Testis (tissue), 3 donors: Measurements from ENCODE around the gene DMAP1. TPM values are rescaled to one million over a fixed set of nuclear protein-coding genes. Genes with fewer than 3 reads are reported as not detected.
A peak's percentile ranks its signal among the peaks of the same experiment; 100 is the strongest.

Experiments used
- DNase-seq: peaks from one replicate; pipeline ENCODE4 v3.0.0-alpha.2; 2019
- H3K27ac ChIP-seq, 2 donors: fragments of 200-600 bp; sonication (generic); one replicate each; pipeline ENCODE4 v1.5.1; 2019
- H3K27me3 ChIP-seq: fragments of 200-600 bp; sonication (generic); one replicate; pipeline ENCODE4 v1.5.1; 2019
- H3K36me3 ChIP-seq: fragments of 200-600 bp; sonication (generic); one replicate; pipeline ENCODE4 v1.5.1; 2017; ENCODE audit warnings: low read depth; ENCODE audit errors: missing control alignments
- H3K4me1 ChIP-seq: fragments of 200-600 bp; sonication (generic); one replicate; pipeline ENCODE4 v1.5.1; 2019
- H3K4me3 ChIP-seq, 2 donors: fragments of 200-600 bp; sonication (generic); one replicate each; pipeline ENCODE4 v1.5.1; 2017 to 2019
- H3K9me3 ChIP-seq: fragments of 200-600 bp; sonication (generic); one replicate; pipeline ENCODE4 v1.5.1; 2017
- POLR2A ChIP-seq: fragments of 450-650 bp; IDR thresholded peaks from one replicate; pipeline ENCODE4 v1.6.1; 2017; ENCODE audit warnings: antibody characterized with exemption, mild to moderate bottlenecking, moderate library complexity
- WGBS, 2 donors: methylation state at CpG; one replicate each; pipeline ENCODE4 v1.1.5; 2018; 5-methylcytosine and 5-hydroxymethylcytosine counted together
- intact Hi-C: fragments of 100-400 bp; cut with DNase I; formaldehyde crosslinking; loops from one replicate; pipeline ENCODE4 v1.15.1; 2023; ENCODE audit warnings: low total_unique reads
- polyA plus RNA-seq: library from polyadenylated mRNA; stranded (reverse); fragments of 350-450 nt; fragmentation: Illumina TruSeq; extraction: RNeasy Lipid Tissue Mini Kit (QIAGEN cat#74804); gene quantifications from one replicate; pipeline ENCODE4 v1.2.3, GENCODE V29; 2014; ENCODE audit warnings: low read depth, low replicate concordance; ENCODE audit not compliant: insufficient read depth
- total RNA-seq, 2 donors: library from RNA; depleted of rRNA; stranded (reverse); fragments of >200 nt; gene quantifications; one replicate each; pipeline ENCODE4 v1.2.3, GENCODE V29; 2016
- TF ChIP-seq, protein P1 (sequence below), 3 experiments: fragments of 450-650 bp in 2 of 3; fragments of 200-600 bp in 1 of 3; sonication (generic) in 1 of 3; IDR thresholded peaks; one replicate each; pipeline ENCODE4 v1.5.1; 2016 to 2019; ENCODE audit warnings: antibody characterized with exemption in 3 of 3, mild to moderate bottlenecking in 2 of 3, moderate library complexity in 1 of 3

Gene DMAP1
- total and polyA plus RNA-seq, 3 donors from 2014 or later: 54.2 to 86.6 (median 84.2) TPM

GRCh38 chr1:44243782-44244495 is 30.7 kb downstream of the DMAP1 start:
- no peaks in the 10 kb centered on the region for H3K9me3 ChIP-seq
- TF ChIP-seq, protein P1, sequence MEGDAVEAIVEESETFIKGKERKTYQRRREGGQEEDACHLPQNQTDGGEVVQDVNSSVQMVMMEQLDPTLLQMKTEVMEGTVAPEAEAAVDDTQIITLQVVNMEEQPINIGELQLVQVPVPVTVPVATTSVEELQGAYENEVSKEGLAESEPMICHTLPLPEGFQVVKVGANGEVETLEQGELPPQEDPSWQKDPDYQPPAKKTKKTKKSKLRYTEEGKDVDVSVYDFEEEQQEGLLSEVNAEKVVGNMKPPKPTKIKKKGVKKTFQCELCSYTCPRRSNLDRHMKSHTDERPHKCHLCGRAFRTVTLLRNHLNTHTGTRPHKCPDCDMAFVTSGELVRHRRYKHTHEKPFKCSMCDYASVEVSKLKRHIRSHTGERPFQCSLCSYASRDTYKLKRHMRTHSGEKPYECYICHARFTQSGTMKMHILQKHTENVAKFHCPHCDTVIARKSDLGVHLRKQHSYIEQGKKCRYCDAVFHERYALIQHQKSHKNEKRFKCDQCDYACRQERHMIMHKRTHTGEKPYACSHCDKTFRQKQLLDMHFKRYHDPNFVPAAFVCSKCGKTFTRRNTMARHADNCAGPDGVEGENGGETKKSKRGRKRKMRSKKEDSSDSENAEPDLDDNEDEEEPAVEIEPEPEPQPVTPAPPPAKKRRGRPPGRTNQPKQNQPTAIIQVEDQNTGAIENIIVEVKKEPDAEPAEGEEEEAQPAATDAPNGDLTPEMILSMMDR (IDR thresholded peaks at IDR 0.05): no peak
- no peak for TF ChIP-seq POLR2A
- H3K4me3 ChIP-seq: no peak overlapping the region
- H3K27me3 ChIP-seq: no peaks in the 10 kb centered on the region
- no peaks in the 10 kb centered on the region for H3K36me3 ChIP-seq
- peaks cover 21% of the 10 kb centered on the region for H3K4me1 ChIP-seq
- DNase-seq: no peak
- intact Hi-C loops: no loop called here
- 95 to 96% methylated on average over 7 of the region's 7 CpGs for WGBS, 2 donors
- H3K27ac ChIP-seq: no peak overlapping the region

- no peaks in the 10 kb centered on the region for H3K36me3 ChIP-seq
- H3K4me1 ChIP-seq: peaks cover 11% of the 10 kb centered on the region
- 87 to 91% methylated on average over 9 of the region's 9 CpGs for WGBS, 2 donors
These were observed 31.7 kb downstream of the DMAP1 start for GRCh38 chr1:44244986-44245385.

DNA sequence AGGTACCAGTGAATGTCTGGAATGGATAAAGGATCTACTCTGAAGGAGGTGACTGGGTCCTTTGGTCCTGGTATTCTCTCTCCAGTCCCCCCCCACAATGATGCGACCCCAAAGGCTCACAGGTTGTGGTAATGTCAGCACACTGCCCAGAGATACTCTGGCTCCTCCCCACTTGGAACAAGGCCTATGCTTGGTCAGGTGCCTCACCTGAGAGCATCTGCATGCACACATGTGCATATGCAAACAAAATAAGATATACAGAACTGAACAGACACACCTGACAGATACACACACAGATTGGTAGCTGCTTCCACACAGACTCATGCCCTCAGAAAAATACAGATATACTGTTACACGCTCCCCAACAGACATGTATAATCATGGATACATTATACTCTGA is 33.5 kb downstream of the DMAP1 start:
- no peak for DNase-seq
- Histone ChIP-seq H3K9me3 (no peaks in the 10 kb centered on the region), H3K27me3 (no peaks in the 10 kb centered on the region), H3K36me3 (no peaks in the 10 kb centered on the region), H3K4me1 (peaks cover 7% of the 10 kb centered on the region), H3K4me3 (no peak overlapping the region), H3K27ac (no peak overlapping the region)
- intact Hi-C loops: no loop called here
- no peak for TF ChIP-seq POLR2A
- TF ChIP-seq, protein P1 (IDR thresholded peaks at IDR 0.05): no peak
- 97 to 100% methylated on average over 2 of the region's 2 CpGs for WGBS, 2 donors

More at GRCh38 chr1:44244986-44245385, 31.7 kb downstream of the DMAP1 start:
- intact Hi-C loops: no loop called here
- no peak for DNase-seq
- no peak for TF ChIP-seq POLR2A
- TF ChIP-seq, protein P1 (IDR thresholded peaks at IDR 0.05): no peak
- Histone ChIP-seq H3K27me3 (no peaks in the 10 kb centered on the region), H3K4me3 (no peak overlapping the region), H3K27ac (no peak overlapping the region), H3K9me3 (no peaks in the 10 kb centered on the region)

DNA sequence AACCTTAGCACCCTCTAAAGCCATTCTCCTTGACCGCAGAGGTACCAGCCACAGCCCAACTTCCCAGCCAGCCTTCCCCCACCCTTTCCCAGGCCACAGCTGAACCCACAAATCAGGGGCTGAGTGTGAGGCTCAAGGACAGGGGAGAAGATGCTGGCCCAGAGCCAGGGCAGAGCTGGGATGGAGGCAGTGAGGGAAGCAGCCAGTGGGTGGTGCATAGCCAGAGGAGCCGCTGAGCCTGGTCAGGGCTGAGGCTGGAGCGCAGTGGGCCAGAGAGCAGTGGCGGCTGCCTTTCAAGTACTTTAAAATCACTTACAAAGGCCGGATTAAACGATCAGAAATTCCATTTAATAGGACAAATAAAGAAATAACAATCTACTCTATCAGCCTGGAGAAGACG is 36.3 kb downstream of the DMAP1 start:
- intact Hi-C loops: no loop called here
- no peak overlapping the region for H3K4me3 ChIP-seq
- WGBS, 2 donors: 63 to 68% methylated on average over 6 to 7 of the region's 7 CpGs
- no peaks in the 10 kb centered on the region for H3K27me3 ChIP-seq
- peaks cover 7% of the 10 kb centered on the region for H3K4me1 ChIP-seq
- no peak overlapping the region for H3K27ac ChIP-seq
- no peaks in the 10 kb centered on the region for H3K36me3 ChIP-seq
- peak; percentile 78 for DNase-seq
- no peaks in the 10 kb centered on the region for H3K9me3 ChIP-seq
- TF ChIP-seq, protein P1 (IDR thresholded peaks at IDR 0.05): no peak
- TF ChIP-seq POLR2A: no peak
